HL-60 (cell line): ENCODE data around the gene SRI.

ENCODE experiments used
- DNase-seq, 2 experiments: peaks; one replicate each; pipeline ENCODE4 v3.0.0-alpha.2; 2010 to 2020; ENCODE audit warnings: low read depth in 1 of 2, low spot score in 1 of 2
- H3K27ac ChIP-seq: fragments of 250-450 bp; sonication (Bioruptor Pico); replicated peaks from 2 replicates; pipeline ENCODE4 v1.5.1; 2020; ENCODE audit warnings: mild to moderate bottlenecking, moderate library complexity
- H3K27me3 ChIP-seq: fragments of 250-450 bp; sonication (Bioruptor Pico); 2 replicates; pipeline ENCODE4 v1.5.1; 2021; ENCODE audit warnings: mild to moderate bottlenecking, moderate library complexity; ENCODE audit not compliant: insufficient read depth, poor library complexity, severe bottlenecking
- H3K4me3 ChIP-seq: replicated peaks from 2 replicates; pipeline ENCODE4 v1.5.1; 2011; ENCODE audit warnings: mild to moderate bottlenecking, control low read depth, low read length; ENCODE audit not compliant: insufficient read depth
- CTCF ChIP-seq: IDR thresholded peaks from one replicate; pipeline ENCODE4 v1.5.1; 2011; ENCODE audit warnings: low read length, control low read depth, inconsistent platforms; ENCODE audit not compliant: insufficient read depth
- GABPA ChIP-seq: IDR thresholded peaks from 2 replicates; pipeline ENCODE4 v1.6.1; 2012; ENCODE audit warnings: low read depth
- POLR2AphosphoS5 ChIP-seq: IDR thresholded peaks from 2 replicates; pipeline ENCODE4 v1.6.1; 2012; ENCODE audit warnings: low read depth
- REST ChIP-seq: IDR thresholded peaks from 2 replicates; pipeline ENCODE4 v1.6.1; 2012; ENCODE audit warnings: low read depth; ENCODE audit not compliant: insufficient replicate concordance
- SPI1 ChIP-seq: IDR thresholded peaks from 2 replicates; pipeline ENCODE4 v1.6.1; 2012; ENCODE audit warnings: low read depth, mild to moderate bottlenecking, borderline replicate concordance

The SRI gene

GRCh38 chr7:88208521-88208920 lies 11.3 kb downstream of the SRI start:
- TF ChIP-seq CTCF (no peak), GABPA (no peak), POLR2AphosphoS5 (no peak), REST (no peak), SPI1 (no peak)
- Histone ChIP-seq H3K27ac (no peak overlapping the region), H3K27me3 (no peaks in the 10 kb centered on the region), H3K4me3 (no peak overlapping the region)
- DNase-seq = no peak

GRCh38 chr7:88206254-88206653 lies 13.6 kb downstream of the SRI start:
- Histone ChIP-seq H3K27ac (no peak overlapping the region), H3K4me3 (no peak overlapping the region), H3K27me3 (no peaks in the 10 kb centered on the region)
- TF ChIP-seq CTCF = no peak
- TF ChIP-seq SPI1 = no peak
- no peak for TF ChIP-seq GABPA
- TF ChIP-seq REST = no peak
- TF ChIP-seq POLR2AphosphoS5 = no peak
- no peak for DNase-seq

- no peak overlapping the region for H3K4me3 ChIP-seq
- no peak overlapping the region for H3K27ac ChIP-seq
- no peaks in the 10 kb centered on the region for H3K27me3 ChIP-seq
- no peak for DNase-seq
- TF ChIP-seq CTCF = no peak
- no peak for TF ChIP-seq SPI1
- no peak for TF ChIP-seq POLR2AphosphoS5
- no peak for TF ChIP-seq GABPA
- TF ChIP-seq REST = no peak
Measured at GRCh38 chr7:88205179-88205578, 14.7 kb downstream of the SRI start.
